Activated naive CD8-positive, alpha-beta T cell treated with anti-CD3 and anti-CD28 coated beads, Interleukin-2, amount 50 U/mL, for 16 hours (primary cell): ENCODE data around the gene RIPK3.
"Not testable (repeated sequence)": the region's sequence is repeated elsewhere in the genome, so short reads cannot be mapped to it uniquely, and the experiment has no call there.

Experiments used
- DNase-seq: peaks from one replicate; pipeline ENCODE4 v3.0.0-alpha.2; 2020; ENCODE audit warnings: low read depth, low spot score

Gene RIPK3

DNA sequence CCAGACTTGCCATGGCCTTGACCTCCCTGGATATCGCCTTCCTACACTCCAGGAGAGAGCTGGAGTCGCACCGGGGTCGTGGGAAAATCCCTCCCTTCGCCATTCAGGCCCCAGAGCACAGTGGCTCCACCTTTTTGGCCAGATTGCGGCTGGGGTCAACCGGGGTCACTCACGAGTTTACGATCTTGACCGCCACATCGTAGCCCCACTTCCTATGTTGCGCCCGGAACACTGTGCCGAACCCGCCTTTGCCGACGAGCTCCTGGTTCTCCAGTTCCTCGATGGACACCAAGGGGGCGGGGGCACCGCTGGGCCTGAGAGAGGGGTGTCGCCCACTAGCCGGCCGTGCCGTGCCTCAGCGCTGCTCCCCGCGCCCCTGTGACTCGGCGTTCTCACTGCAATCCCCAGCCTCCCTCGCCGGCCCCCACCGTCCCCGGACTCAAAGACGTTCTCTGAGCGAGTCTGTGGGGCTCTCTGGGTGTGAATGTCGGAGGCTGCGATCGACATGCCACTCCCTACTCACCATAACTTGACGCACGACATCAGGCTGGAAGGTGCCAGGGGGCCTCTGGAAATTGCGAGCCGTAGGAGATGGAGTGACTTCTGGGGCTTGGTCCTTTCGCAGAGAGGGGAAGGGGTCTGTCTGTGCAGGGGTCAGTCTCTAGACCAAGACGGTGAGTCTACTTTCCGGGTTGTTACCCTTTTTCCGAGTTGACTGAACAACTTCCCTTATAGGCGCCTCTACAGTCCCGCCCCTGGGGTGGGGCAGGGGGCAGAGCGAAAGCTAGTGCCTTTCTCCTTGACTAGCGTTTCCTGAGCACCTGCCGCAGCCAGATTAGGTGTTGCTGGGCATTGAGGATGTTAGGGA lies at the start of gene RIPK3:
TSS of gene RIPK3 (minus strand) at position 708 of the 868 bp plus-strand sequence. CDS start at position 543, 165 bp downstream.
- peak; percentile 46 for DNase-seq

DNA sequence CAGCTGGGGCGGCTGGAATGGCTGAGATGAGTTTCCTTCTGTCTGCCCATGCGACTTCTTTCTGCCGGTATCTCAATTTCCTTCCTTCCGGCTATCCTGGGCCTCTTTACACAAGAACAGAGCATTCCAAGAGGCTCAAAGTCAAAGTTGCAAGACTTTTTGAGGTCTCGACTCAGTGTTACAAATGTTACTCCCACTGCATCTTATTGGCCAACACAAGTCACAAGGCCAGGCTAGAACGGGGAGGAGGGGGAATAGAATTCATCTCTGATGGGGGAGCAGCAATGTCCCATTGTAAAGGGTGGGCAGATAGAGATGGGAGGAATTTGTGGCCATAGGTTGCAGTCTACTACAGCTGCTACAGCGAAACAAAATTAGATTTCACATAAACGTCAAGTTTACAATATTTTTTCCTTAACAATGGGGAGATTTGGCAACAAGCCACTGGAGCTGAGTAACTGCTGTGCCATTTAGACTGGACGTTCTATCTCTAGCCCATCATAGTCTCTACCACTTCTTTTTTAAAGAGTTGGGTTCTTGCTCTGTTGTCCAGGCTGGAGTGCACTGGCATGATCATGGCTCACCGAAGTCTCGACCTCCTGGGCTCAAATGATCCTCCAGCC lies 49.5 kb upstream of the RIPK3 start:
- DNase-seq, result no peak

DNA sequence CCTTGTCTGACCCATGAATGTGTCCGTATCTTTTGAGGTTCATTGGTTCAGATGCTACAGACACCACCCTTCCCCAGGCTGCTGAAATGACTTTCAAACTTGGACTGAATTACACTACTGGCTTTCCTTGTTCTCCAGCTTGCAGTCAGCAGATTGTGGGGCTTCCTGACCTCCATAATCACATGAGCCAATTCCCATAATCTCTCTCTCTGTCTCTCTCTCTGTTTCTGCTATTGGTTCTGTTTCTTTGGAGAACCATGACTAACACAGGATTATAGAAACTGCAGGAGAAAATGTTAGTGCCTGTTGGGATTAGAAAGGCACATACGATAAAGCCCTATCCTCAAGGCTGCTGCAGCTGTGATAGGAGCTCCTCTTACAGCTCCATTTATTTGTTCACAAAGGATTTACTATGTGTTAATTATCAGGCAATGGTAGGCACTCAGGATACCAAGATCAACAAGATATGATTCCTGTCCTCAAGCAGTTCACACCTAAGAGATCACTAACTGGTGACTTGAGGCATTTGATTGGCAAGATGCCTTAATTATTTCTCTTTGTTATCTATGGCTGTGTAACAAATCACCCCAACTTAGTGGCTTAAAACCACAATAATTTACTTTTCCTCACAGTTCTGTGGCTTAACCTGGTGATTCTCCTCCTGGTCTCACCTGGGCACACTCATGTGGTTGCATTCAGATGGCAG lies 48.8 kb upstream of the RIPK3 start:
- DNase-seq, result no peak

DNA sequence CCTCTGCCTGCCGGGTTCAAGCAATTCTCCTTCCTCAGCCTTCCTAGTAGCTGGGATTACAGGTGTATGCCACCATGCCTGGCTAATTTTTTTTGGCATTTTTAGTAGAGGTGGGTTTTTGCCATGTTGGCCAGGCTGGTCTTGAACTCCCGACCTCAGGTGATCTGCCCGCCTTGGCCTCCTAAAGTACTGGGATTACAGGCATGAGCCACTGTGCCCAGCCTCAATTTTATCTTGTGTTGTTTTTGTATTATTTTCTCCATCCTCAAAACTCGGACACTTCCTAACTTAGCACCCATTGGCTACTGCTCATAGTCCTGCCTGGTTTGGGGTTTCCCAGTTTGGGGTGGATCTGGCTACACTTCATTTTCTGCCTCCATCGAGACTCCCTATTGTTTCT lies 47.8 kb upstream of the RIPK3 start:
- not testable (repeated sequence) for DNase-seq

DNA sequence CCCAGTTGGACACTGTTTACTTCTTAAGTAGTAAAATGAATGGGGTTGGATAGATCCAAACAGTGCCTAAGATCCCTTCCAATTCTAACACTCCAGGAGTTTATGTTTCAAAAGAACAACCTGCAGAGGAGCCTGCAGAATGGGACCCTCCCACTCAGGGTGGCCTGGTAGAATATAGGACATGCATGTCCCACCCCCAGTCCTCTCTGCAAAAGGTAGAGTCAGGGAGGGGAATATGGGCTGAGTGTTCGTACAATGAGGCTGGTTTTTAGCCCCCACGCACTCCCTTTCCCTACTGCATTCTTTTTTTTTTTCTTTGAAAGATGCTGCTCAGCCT lies 47.2 kb upstream of the RIPK3 start:
- DNase-seq, result no peak

DNA sequence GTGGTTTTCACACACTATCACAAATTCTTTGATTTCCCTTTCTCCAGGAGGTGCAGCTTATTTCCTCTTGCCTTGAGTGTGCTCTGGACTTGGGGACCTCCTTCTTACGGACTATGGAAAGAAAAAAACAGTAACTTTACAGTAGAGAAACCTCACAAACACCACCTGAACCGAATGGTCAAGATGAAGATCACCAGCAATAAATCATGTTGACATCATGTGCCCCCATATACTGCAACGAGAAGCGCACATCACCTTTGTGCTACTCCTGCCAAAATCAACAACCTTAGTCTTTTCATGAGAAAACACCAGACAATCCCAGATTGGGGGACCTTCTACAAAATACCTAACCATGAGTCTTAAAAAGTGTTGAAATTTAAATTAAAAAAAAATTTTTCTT lies 45.7 kb upstream of the RIPK3 start:
- no peak for DNase-seq

DNA sequence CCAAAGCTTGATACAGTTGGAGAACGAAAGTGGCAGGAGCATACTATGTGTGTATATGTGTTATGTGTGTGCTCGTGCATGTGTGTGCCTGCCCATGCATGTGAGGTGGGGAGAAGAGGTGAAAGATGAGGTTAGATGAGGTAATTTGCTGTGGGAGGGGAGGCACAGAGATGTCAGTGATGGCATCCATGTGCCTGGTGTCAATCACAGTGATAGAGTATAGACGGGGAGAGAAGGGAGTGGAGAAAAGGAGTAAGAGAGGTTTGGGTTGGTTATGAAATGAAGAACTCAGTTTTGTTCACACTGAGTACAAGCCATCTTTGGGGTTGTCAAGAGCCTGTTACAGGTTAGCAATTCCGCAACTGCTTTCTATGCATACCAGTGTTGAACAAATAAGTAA lies 44.4 kb upstream of the RIPK3 start:
- DNase-seq, result no peak

DNA sequence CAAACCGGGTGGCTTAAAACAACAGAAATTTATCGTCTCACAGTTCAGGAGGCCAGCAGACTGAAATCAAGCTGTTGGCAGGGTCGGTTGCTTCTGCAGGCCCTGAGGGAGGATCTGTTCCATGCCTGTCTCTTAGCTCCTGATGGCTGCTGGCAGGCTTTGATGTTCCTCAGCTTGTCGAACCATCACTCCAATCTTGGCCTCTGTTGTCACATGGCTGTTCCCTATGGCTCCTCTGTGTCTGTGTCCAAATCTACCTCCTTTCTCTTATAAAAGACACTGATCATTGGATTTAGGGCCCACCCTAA lies 42.2 kb upstream of the RIPK3 start:
- DNase-seq, result no peak

DNA sequence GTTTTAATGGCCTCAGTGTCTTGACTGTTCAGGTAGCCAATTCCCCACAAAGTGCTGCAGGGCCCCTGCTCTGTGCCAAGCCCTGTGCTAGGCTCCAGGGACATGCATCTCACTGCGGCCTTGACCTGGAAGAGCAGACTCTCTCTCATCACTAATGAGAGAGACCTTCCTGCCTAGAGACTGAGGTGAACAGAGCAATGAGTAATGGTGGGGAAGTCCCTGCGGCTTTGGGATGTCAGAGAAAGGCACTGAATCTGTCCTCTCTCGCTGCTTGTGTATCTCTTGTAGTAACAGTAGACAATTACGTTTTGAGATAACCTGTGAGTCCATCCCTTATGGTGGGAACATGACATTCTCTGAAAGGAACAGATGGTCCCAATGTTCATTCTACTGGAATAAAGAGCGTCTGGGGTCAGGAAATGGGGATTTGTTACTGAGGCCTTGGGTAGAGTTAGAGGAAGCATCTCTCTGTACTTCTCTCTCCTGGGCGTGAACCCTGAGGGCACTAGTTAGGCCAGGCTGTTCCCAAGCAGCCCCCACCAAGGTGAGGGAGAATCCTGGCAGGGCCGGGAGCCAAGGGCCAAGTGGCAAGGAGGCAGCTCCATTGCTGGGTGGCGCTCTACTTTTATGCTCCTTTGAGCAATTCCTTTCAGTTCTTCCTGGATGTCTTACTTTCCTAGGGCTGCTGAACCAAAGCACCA lies 41.7 kb upstream of the RIPK3 start:
- no peak for DNase-seq

DNA sequence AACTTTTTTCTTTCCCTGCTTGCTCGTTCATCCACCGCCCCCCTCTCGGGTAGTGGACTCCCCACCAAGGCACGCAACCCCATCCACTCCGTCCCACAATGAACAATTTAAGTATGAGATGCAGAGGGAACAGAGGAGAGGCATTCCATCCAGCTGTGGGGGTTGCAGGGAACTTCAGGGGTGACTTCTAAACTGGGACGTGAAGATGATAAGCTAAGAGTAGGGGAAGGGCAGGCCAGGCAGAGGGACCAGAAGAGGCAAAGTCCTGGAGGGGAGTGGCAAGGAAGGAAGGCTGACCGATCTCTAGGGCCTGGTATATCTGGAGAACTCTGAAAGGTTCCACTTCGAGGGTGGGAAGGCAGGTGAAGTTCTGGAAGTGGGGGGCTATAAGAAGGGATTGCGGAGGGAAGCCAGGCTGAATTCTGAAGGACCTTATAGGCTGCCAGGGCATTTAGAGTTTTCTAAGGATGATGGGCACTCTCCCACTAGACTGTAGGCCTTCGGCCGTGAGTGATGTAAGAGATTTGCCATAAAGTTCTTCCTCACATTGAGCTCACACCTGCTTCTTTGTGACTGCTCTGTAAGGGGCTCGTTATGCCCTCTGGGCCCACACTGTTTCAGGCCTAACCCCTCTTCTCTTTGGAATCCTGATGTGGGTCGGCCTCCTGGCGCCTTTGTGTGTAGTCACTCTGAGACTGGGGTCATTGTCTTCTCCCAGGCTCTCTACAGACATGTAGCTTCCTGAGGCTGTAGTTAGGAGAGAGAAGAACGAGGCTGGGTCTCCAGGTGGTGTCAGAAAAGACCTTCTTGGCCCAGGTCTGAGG lies 40.3 kb upstream of the RIPK3 start:
- DNase-seq, result no peak

DNA sequence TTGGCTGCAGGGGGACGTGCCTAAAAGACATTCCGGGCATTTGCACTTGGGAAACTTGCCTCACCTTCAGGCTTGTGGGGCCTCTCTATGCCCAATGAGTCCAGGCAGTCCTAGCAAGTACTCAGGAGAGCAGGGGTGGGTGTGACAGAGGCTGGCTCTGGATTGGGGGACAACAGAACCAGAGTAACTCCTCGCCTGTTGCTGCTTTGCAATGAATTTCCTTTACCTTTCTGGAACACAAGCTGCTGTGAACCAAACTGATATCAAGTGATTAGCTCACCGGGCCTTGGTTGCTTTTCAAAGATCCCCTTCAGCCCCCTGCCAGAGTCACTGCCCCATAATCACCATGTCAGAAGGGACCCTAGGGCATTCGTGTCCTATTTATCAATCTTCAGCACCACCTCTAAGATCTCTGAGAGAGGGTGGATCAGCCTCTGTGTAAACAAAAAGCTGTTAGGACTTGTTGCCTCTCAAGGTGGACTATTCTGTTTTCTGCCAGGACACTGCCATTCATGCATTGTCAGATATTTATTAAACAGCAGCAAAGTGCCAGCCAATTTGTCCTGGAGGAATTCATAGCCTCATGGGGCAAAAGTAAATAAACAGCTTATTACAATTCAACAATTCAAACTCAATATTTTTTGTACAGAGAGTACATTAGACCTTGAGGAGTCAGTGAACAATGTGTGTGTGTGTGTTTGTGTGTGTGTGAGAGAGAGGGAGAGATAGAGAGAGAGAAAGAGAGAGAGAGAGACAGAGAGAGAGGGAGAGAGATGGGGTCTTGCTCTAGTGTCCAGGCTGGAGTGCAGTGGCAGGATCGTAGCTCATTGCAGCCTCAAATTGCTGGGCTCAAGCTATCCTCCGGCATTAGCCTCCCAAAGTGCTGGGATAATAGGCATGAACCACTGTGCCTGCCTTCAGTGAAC lies 39.5 kb upstream of the RIPK3 start:
- no peak for DNase-seq

DNA sequence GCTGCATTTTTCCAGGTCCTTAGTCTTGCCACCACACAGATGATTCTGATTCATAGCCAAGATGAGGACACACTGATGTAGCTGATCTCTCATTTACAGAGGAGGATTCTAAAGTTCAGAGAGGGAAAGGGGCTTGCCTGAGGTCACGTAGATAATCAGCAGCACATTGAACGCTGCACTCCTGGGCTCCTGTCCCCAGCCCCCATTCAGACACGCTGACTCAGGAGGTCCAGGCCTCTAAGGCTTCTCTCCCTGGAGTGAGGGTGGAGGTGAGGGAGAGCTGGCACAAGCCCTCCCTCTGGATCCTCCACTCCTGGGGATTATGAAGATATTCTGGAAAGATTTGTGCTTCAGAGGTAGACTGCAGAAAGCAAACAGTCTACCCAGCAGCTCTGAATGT lies 38.5 kb upstream of the RIPK3 start:
- DNase-seq, result no peak

DNA sequence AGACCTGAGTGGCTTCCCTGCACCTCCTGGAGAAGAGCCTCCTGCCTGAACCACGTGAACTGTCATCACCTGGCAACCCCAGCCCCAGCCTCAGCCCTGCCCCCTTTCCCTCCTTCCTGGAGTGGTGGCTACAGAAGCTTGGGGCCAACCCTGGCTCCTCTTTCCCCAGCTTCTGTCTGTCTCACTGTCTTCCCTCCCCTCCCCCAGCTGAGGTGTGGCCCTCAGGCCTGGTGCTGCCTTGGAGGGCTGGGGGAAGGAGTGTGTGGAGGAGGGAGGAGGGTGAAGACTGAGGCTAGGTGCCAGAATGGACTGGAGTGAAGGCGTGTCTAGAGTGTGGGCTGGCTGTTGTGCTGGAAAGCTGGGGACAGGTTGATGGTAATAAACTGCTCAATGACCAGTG lies 37.9 kb upstream of the RIPK3 start:
- no peak for DNase-seq

DNA sequence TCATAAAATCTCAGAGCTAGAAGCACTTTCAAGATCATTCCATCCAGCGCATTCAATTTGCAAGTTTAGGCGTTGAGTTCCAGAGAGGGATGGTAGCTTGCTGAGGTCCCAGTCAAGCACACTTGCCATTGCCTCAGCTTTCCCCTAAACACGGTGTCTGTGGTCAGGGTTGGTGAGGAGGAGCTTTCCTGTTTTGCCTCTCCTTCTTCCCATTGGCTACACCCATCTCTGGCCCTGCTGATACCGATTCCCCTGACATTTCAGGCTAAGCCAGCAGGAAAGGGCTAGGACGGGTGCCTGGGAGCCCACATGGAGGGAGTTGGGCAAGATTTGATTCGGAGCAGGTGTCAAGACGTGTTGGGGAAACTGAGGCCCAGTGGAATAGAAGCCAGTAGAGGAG lies 37.3 kb upstream of the RIPK3 start:
- DNase-seq, result no peak

DNA sequence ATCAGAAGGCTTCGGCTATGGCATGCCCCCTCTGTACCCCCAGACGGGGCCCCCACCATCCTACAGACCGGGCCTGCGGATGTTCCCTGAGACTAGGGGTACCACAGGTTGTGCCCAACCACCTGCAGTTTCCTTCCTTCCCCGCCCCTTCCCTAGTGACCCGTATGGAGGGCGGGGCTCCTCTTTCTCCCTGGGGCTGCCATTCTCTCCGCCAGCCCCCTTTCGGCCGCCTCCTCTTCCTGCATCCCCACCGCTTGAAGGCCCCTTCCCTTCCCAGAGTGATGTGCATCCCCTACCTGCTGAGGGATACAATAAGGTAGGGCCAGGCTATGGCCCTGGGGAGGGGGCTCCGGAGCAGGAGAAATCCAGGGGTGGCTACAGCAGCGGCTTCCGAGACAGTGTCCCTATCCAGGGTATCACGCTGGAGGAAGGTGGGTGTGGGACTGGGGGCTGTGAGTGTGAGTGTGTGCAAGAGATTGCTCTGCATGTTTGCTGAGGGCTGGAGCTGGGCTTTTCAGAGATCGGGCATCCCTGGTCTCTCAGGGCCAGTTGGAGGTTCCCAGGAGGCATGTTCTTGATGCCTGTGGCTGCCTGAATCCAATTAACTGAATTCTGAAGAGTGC lies 36.8 kb upstream of the RIPK3 start:
- DNase-seq, result no peak

DNA sequence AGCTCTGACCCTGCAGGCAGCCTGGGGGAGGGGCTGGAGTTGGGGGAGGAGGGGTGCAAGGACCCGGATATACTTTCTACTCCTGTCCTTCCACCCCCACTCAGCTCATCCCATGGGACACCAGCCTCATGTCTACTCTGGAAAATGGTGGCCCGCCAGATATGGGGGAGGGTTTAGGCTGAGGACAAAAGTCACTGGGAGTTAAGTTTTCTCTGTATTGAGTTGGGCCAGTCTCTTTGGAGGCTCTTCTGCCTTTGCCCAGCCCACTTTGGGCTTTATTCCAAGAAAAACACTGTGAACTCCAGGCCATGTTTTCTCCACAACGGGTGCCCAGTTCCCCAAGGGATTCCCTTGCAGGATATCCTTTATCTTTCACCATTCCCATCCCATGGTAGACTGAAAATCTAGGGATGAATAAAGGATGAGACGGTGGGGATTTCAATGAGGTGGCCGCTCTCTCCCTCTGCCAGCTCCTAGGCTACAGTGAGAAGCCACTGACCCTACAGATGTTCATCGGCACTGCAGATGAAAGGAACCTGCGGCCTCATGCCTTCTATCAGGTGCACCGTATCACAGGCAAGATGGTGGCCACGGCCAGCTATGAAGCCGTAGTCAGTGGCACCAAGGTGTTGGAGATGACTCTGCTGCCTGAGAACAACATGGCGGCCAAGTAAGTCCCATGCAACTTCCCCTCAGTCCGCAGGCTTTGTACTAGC lies 33.1 kb upstream of the RIPK3 start:
- DNase-seq, result no peak

DNA sequence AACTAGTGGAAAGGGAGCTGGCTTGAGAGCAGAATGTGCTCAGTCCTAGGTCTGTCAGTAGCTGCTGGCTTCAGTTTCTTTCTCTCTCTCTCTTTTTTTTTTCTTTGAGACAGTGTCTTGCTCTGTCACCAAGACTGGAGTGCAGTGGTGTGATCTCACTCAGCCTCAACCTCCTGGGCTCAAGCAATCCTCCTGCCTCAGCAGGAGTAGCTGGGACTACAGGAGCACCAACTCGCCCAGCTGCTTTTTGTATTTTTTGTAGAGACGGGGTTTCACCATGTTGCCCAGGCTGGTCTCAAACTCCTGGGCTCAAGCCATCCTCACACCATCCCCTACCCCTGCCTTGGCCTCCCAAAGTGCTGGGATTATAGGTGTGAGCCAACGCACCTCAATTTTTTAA lies 31.8 kb upstream of the RIPK3 start:
- not testable (repeated sequence) for DNase-seq

DNA sequence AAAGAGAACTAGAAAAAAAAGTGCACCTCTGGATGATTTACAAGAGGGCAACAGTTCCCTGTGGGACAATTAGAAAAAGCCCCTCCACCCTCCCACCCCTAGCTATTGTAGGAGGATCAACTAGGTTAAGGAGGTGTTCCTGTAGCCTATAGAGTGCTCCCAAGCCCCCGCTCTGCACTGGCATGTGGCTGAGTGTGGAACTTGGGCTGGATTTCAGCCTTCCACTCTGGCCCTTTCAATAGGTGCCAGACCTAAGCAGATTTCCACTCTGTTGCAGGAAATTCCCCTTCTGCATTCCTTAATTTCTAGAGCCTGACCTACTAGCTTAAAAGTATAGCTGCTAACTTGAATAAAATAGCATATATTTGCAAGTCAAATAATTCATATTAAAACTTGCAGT lies 31.0 kb upstream of the RIPK3 start:
- no peak for DNase-seq
